Uterus (tissue), 2 donors: ENCODE measurements around the gene RBMS1.

Experiments
- CTCF ChIP-seq, 4 experiments: fragments of 200-600 bp in 2 of 4; fragments of 450-650 bp in 2 of 4; sonication (generic) in 2 of 4; IDR thresholded peaks; one replicate each; pipeline ENCODE4 v1.5.1; 2016 to 2019; ENCODE audit warnings: antibody characterized with exemption in 4 of 4, mild to moderate bottlenecking in 2 of 4, moderate library complexity in 1 of 4
- POLR2A ChIP-seq, 2 donors: fragments of 450-650 bp; IDR thresholded peaks; one replicate each; pipeline ENCODE4 v1.6.1; 2016; ENCODE audit warnings: antibody characterized with exemption in 2 of 2, mild to moderate bottlenecking in 1 of 2, moderate library complexity in 1 of 2

DNA sequence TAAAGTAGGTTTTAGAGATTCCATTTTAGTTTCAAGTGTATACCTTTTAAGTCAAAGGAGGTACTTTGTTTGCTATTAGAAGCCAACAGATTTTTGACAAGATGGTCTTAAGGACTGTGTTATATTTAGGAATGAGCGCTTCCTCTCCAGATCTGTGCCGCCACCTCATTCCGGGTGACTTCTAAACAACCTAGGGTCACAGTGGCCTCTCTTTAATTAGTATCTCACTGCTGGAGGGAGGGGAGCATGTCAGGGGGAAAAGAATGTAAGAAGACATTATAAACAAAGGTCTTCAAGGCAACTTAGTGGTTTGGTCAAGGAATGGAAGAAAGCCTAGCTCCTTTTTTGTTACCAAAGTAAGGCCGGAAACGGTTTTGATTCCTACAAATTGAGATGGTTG lies 67.0 kb downstream of the RBMS1 start:
- no peak for TF ChIP-seq CTCF (IDR thresholded peaks at IDR 0.05)
- TF ChIP-seq POLR2A (IDR thresholded peaks at IDR 0.05): no peak
